Astrocyte of the spinal cord (primary cell): Measurements from ENCODE around the gene SUPT16H.

ENCODE experiments used
- DNase-seq: peaks from one replicate; pipeline ENCODE4 v3.0.0; 2011; ENCODE audit warnings: low read depth, low spot score
- H3K4me3 ChIP-seq: 2 replicates; pipeline ENCODE4 v1.5.1; 2011; ENCODE audit warnings: low read depth, mild to moderate bottlenecking, low read length, moderate library complexity
- CTCF ChIP-seq: IDR thresholded peaks from 2 replicates; pipeline ENCODE4 v1.5.1; 2012; ENCODE audit warnings: low read depth, mild to moderate bottlenecking, low read length, inconsistent platforms
- in situ Hi-C: cut with HindIII; loops from 2 replicates; pipeline ENCODE4 v1.10.0; 2017; ENCODE audit warnings: low sequenced_read_pairs

Gene SUPT16H

GRCh38 chr14:21383848-21384493 lies at the start of gene SUPT16H:
TSS of gene SUPT16H (minus strand) at chr14:21384019. CDS start at chr14:21383927, 92 bp downstream.
- peak within 1 kb of the TSS; percentile 87 for H3K4me3 ChIP-seq
- DNase-seq, result peak; percentile 97
- no peak for TF ChIP-seq CTCF
- in situ Hi-C loops, result no loop called here

GRCh38 chr14:21431126-21431525 lies 47.3 kb upstream of the SUPT16H start:
- TF ChIP-seq CTCF, result no peak
- no peak for DNase-seq
- H3K4me3 ChIP-seq, result no peak overlapping the region
- in situ Hi-C loops, result no loop called here

GRCh38 chr14:21428930-21429329 lies 45.1 kb upstream of the SUPT16H start:
- no peak overlapping the region for H3K4me3 ChIP-seq
- TF ChIP-seq CTCF, result no peak
- in situ Hi-C loops, result no loop called here
- peak; percentile 21 for DNase-seq

- H3K4me3 ChIP-seq, result no peak overlapping the region
- DNase-seq, result no peak
- no peak for TF ChIP-seq CTCF
- in situ Hi-C loops, result no loop called here
Measured at GRCh38 chr14:21426692-21427091, 42.9 kb upstream of the SUPT16H start.

- in situ Hi-C loops, result no loop called here
- no peak for TF ChIP-seq CTCF
- no peak for DNase-seq
- H3K4me3 ChIP-seq, result no peak overlapping the region
Measured at GRCh38 chr14:21419528-21419927, 35.7 kb upstream of the SUPT16H start.

GRCh38 chr14:21415329-21415728 lies 31.5 kb upstream of the SUPT16H start:
- TF ChIP-seq CTCF, result no peak
- in situ Hi-C loops, result no loop called here
- H3K4me3 ChIP-seq, result no peak overlapping the region
- DNase-seq, result no peak
